Cardiac muscle cell (in vitro differentiated cells and primary cell): ENCODE results near the gene SOCS7. TPM values are rescaled to one million over a fixed set of nuclear protein-coding genes. Genes with fewer than 3 reads are reported as not detected.
A peak's percentile ranks its signal among the peaks of the same experiment; 100 is the strongest.
"Not testable (repeated sequence)": the region's sequence is repeated elsewhere in the genome, so short reads cannot be mapped to it uniquely, and the experiment has no call there.

Experiments used
- DNase-seq, 2 donors: peaks; one replicate each; pipeline versions ENCODE4 v3.0.0 to v3.0.0-alpha.2; 2010 to 2017; ENCODE audit warnings: low read depth in 1 of 2, low spot score in 1 of 2
- H3K27ac ChIP-seq: fragments of 200-600 bp; sonication (generic); 2 replicates; pipeline ENCODE4 v1.5.1; 2016
- H3K27me3 ChIP-seq: fragments of 200-600 bp; sonication (generic); 2 replicates; pipeline ENCODE4 v1.6.0; 2016; ENCODE audit warnings: control low read depth
- H3K36me3 ChIP-seq: fragments of 200-600 bp; sonication (generic); 2 replicates; pipeline ENCODE4 v1.5.1; 2016; ENCODE audit warnings: control low read depth
- H3K4me1 ChIP-seq: fragments of 200-600 bp; sonication (generic); 2 replicates; pipeline ENCODE4 v1.8.1; 2017; ENCODE audit warnings: low read depth, mild to moderate bottlenecking, mixed run types
- H3K4me3 ChIP-seq: fragments of 200-600 bp; sonication (generic); 2 replicates; pipeline ENCODE4 v1.5.1; 2016; ENCODE audit warnings: mild to moderate bottlenecking
- H3K9me3 ChIP-seq: fragments of 200-600 bp; sonication (generic); 2 replicates; pipeline ENCODE4 v1.5.1; 2017; ENCODE audit warnings: low read depth, mild to moderate bottlenecking, control low read depth
- CTCF ChIP-seq: IDR thresholded peaks from 2 replicates; pipeline ENCODE4 v1.5.1; 2012; ENCODE audit warnings: low read depth, mild to moderate bottlenecking, low read length
- polyA plus RNA-seq: library from polyadenylated mRNA; unstranded; fragments of >200 nt; fragmentation: Nextera tagmentation; extraction: Ambion mirVana; gene quantifications from 2 replicates; pipeline ENCODE4 v1.2.1, GENCODE V29; 2016
- total RNA-seq: library from RNA; depleted of rRNA; stranded (reverse); fragments of >200 nt; gene quantifications from 2 replicates; pipeline ENCODE4 v1.2.3, GENCODE V29; 2016

SOCS7 gene
- total and polyA plus RNA-seq, 2 experiments from 2014 or later, result 2.8 to 18.7 TPM

GRCh38 chr17:38435795-38436194 is 84.2 kb downstream of the SOCS7 start:
- Histone ChIP-seq H3K4me1 (no peaks in the 10 kb centered on the region), H3K27ac (no peak overlapping the region), H3K4me3 (no peak overlapping the region), H3K9me3 (no peaks in the 10 kb centered on the region), H3K27me3 (no peaks in the 10 kb centered on the region), H3K36me3 (no peaks in the 10 kb centered on the region)
- TF ChIP-seq CTCF, result no peak
- DNase-seq, result no peak

GRCh38 chr17:38436386-38436785 is 84.7 kb downstream of the SOCS7 start:
- Histone ChIP-seq H3K27ac (no peak overlapping the region), H3K9me3 (no peaks in the 10 kb centered on the region), H3K36me3 (no peaks in the 10 kb centered on the region), H3K4me3 (no peak overlapping the region), H3K27me3 (no peaks in the 10 kb centered on the region), H3K4me1 (no peaks in the 10 kb centered on the region)
- DNase-seq, result no peak
- no peak for TF ChIP-seq CTCF

- H3K4me3 ChIP-seq, H3K27me3 ChIP-seq, H3K36me3 ChIP-seq, DNase-seq, H3K9me3 ChIP-seq, H3K27ac ChIP-seq, H3K4me1 ChIP-seq: not testable (repeated sequence)
Measured at GRCh38 chr17:38437313-38437712, 85.7 kb downstream of the SOCS7 start.

GRCh38 chr17:38439436-38439835 is 87.8 kb downstream of the SOCS7 start:
- H3K36me3 ChIP-seq, result no peaks in the 10 kb centered on the region
- no peak for TF ChIP-seq CTCF
- H3K9me3 ChIP-seq, result no peaks in the 10 kb centered on the region
- no peak overlapping the region for H3K27ac ChIP-seq
- H3K4me1 ChIP-seq, result no peaks in the 10 kb centered on the region
- H3K27me3 ChIP-seq, result no peaks in the 10 kb centered on the region
- DNase-seq, result no peak
- no peak overlapping the region for H3K4me3 ChIP-seq

- peak in 1 of 2 donors; percentile 44 for DNase-seq
- no peaks in the 10 kb centered on the region for H3K27me3 ChIP-seq
- no peaks in the 10 kb centered on the region for H3K9me3 ChIP-seq
- no peaks in the 10 kb centered on the region for H3K36me3 ChIP-seq
- H3K4me1 ChIP-seq, result no peaks in the 10 kb centered on the region
- no peak for TF ChIP-seq CTCF
- no peak overlapping the region for H3K4me3 ChIP-seq
- H3K27ac ChIP-seq, result no peak overlapping the region
Measured at GRCh38 chr17:38440614-38441397, 89.2 kb downstream of the SOCS7 start.

- Histone ChIP-seq H3K4me1 (no peaks in the 10 kb centered on the region), H3K9me3 (no peaks in the 10 kb centered on the region), H3K36me3 (no peaks in the 10 kb centered on the region), H3K4me3 (no peak overlapping the region), H3K27ac (no peak overlapping the region), H3K27me3 (no peaks in the 10 kb centered on the region)
- DNase-seq, result no peak
- no peak for TF ChIP-seq CTCF
Measured at GRCh38 chr17:38441429-38442061, 89.9 kb downstream of the SOCS7 start.
